Measurements from ENCODE around the gene NFATC1.

GRCh38 chr18:79563949-79564348 lies 168.2 kb downstream of the NFATC1 start:
- no peak for TF ChIP-seq EZH2 (IDR thresholded peaks at IDR 0.05; ENCODE audit: borderline replicate concordance, low read depth, low read length, severe bottlenecking)
- no peak for TF ChIP-seq CTCF (IDR thresholded peaks at IDR 0.05; ENCODE audit: borderline replicate concordance, extremely low read depth, low read length, poor library complexity, severe bottlenecking)

Data from DND-41 (cell line).